ENCODE measurements around the gene ATP2B3.

The ATP2B3 gene

GRCh38 chrX:153546386-153546785 lies 28.9 kb downstream of the ATP2B3 start:
- TF ChIP-seq CTCF (IDR thresholded peaks at IDR 0.05; ENCODE audit: insufficient read depth, missing control alignments) = no peak
- FAIRE-seq (no peak), DNase-seq (ENCODE audit: insufficient read length, low spot score) (no peak)

GRCh38 chrX:153547195-153547594 lies 29.8 kb downstream of the ATP2B3 start:
- no peak for TF ChIP-seq CTCF (IDR thresholded peaks at IDR 0.05; ENCODE audit: insufficient read depth, missing control alignments)
- no peak for DNase-seq (ENCODE audit: insufficient read length, low spot score)
- FAIRE-seq = no peak

- TF ChIP-seq CTCF (IDR thresholded peaks at IDR 0.05; ENCODE audit: insufficient read depth, missing control alignments) = no peak
- no peak for DNase-seq (ENCODE audit: insufficient read length, low spot score)
- FAIRE-seq = no peak
These were observed 31.8 kb downstream of the ATP2B3 start for GRCh38 chrX:153549231-153549630.

- DNase-seq (ENCODE audit: insufficient read length, low spot score) = no peak
These were observed 32.4 kb downstream of the ATP2B3 start for GRCh38 chrX:153549807-153550206.

GRCh38 chrX:153551135-153551534 lies 33.7 kb downstream of the ATP2B3 start:
- TF ChIP-seq CTCF (IDR thresholded peaks at IDR 0.05; ENCODE audit: insufficient read depth, missing control alignments) = no peak
- DNase-seq (ENCODE audit: insufficient read length, low spot score) (no peak), FAIRE-seq (no peak)

More at GRCh38 chrX:153549807-153550206, 32.4 kb downstream of the ATP2B3 start:
- TF ChIP-seq CTCF (IDR thresholded peaks at IDR 0.05; ENCODE audit: insufficient read depth, missing control alignments) = no peak
- no peak for FAIRE-seq

GRCh38 chrX:153554519-153555167 lies 37.2 kb downstream of the ATP2B3 start:
- TF ChIP-seq CTCF (IDR thresholded peaks at IDR 0.05; ENCODE audit: insufficient read depth, missing control alignments) = peak; percentile 58
- DNase-seq (ENCODE audit: insufficient read length, low spot score) (peak; percentile 62), FAIRE-seq (no peak)

- DNase-seq (ENCODE audit: insufficient read length, low spot score) (peak; percentile 60), FAIRE-seq (no peak)
- TF ChIP-seq CTCF (IDR thresholded peaks at IDR 0.05; ENCODE audit: insufficient read depth, missing control alignments) = no peak
These were observed 39.3 kb downstream of the ATP2B3 start for GRCh38 chrX:153556767-153557166.

All from D721Med (cell line).